ENCODE measurements around the gene ANO6. TPM values are rescaled to one million over a fixed set of nuclear protein-coding genes. Genes with fewer than 3 reads are reported as not detected.

Gene ANO6
- total RNA-seq, 1 donor from 2014 or later = 57.6 TPM

GRCh38 chr12:45276154-45276755 is 60.4 kb downstream of the ANO6 start:
- no peak for DNase-seq (ENCODE audit: low read depth)
- no peak overlapping the region for H3K4me3 ChIP-seq (ENCODE audit: low read depth, low read length)
- no peak for TF ChIP-seq CTCF (conservative IDR thresholded peaks at IDR 0.05; ENCODE audit: low read depth, low read length)

- H3K4me3 ChIP-seq (ENCODE audit: low read depth, low read length) = no peak overlapping the region
- DNase-seq (ENCODE audit: low read depth) = no peak
- no peak for TF ChIP-seq CTCF (conservative IDR thresholded peaks at IDR 0.05; ENCODE audit: low read depth, low read length)
These were observed 62.6 kb downstream of the ANO6 start for GRCh38 chr12:45278447-45278846.

GRCh38 chr12:45279931-45280830 is 64.3 kb downstream of the ANO6 start:
- TF ChIP-seq CTCF (conservative IDR thresholded peaks at IDR 0.05; ENCODE audit: low read depth, low read length) = no peak
- no peak overlapping the region for H3K4me3 ChIP-seq (ENCODE audit: low read depth, low read length)
- no peak for DNase-seq (ENCODE audit: low read depth)

GRCh38 chr12:45281994-45282393 is 66.1 kb downstream of the ANO6 start:
- no peak overlapping the region for H3K4me3 ChIP-seq (ENCODE audit: low read depth, low read length)
- TF ChIP-seq CTCF (conservative IDR thresholded peaks at IDR 0.05; ENCODE audit: low read depth, low read length) = no peak
- no peak for DNase-seq (ENCODE audit: low read depth)

GRCh38 chr12:45282411-45282810 is 66.5 kb downstream of the ANO6 start:
- H3K4me3 ChIP-seq (ENCODE audit: low read depth, low read length) = no peak overlapping the region
- DNase-seq (ENCODE audit: low read depth) = no peak

GRCh38 chr12:45284096-45284901 is 68.4 kb downstream of the ANO6 start:
- no peak for TF ChIP-seq CTCF (conservative IDR thresholded peaks at IDR 0.05; ENCODE audit: low read depth, low read length)
- DNase-seq (ENCODE audit: low read depth) = no peak
- H3K4me3 ChIP-seq (ENCODE audit: low read depth, low read length) = no peak overlapping the region

More at GRCh38 chr12:45282411-45282810, 66.5 kb downstream of the ANO6 start:
- no peak for TF ChIP-seq CTCF (conservative IDR thresholded peaks at IDR 0.05; ENCODE audit: low read depth, low read length)
